ENCODE results near the gene COPG2. TPM values are rescaled to one million over a fixed set of nuclear protein-coding genes. Genes with fewer than 3 reads are reported as not detected.
A peak's percentile ranks its signal among the peaks of the same experiment; 100 is the strongest.

The COPG2 gene
- total RNA-seq, 1 experiment from 2014 or later = 45.7 TPM

- Histone ChIP-seq H3K27me3 (ENCODE audit: control insufficient read depth, insufficient read depth, low read length) (peaks cover 2% of the 10 kb centered on the region; the same call in 1 of the 2 replicates), H3K4me3 (ENCODE audit: insufficient read depth, low read depth, low read length) (no peak overlapping the region), H3K36me3 (replicated peaks; ENCODE audit: control insufficient read depth, insufficient read depth, low read length) (no peaks in the 10 kb centered on the region)
- no peak for DNase-seq
Observed at GRCh38 chr7:130672146-130672545, 3.6 kb upstream of the COPG2 start.

- no peaks in the 10 kb centered on the region for H3K36me3 ChIP-seq (replicated peaks; ENCODE audit: control insufficient read depth, insufficient read depth, low read length)
- no peak for DNase-seq
- peaks cover 2% of the 10 kb centered on the region; the same call in 1 of the 2 replicates for H3K27me3 ChIP-seq (ENCODE audit: control insufficient read depth, insufficient read depth, low read length)
- peak overlapping the region; percentile 82 for H3K4me3 ChIP-seq (ENCODE audit: insufficient read depth, low read depth, low read length)
Observed at GRCh38 chr7:130669085-130669700, 645 bp upstream of the COPG2 start.

- Histone ChIP-seq H3K4me3 (ENCODE audit: insufficient read depth, low read depth, low read length) (peak overlapping the region; percentile 82), H3K36me3 (replicated peaks; ENCODE audit: control insufficient read depth, insufficient read depth, low read length) (no peaks in the 10 kb centered on the region), H3K27me3 (ENCODE audit: control insufficient read depth, insufficient read depth, low read length) (peaks cover 2% of the 10 kb centered on the region; the same call in 1 of the 2 replicates)
- DNase-seq = peak; percentile 51
Observed at GRCh38 chr7:130667593-130668257, 823 bp downstream of the COPG2 start.

GRCh38 chr7:130662426-130662825, 6.1 kb downstream of the COPG2 start:
- H3K4me3 ChIP-seq (ENCODE audit: insufficient read depth, low read depth, low read length) = no peak overlapping the region
- DNase-seq = no peak
- no peaks in the 10 kb centered on the region for H3K27me3 ChIP-seq (ENCODE audit: control insufficient read depth, insufficient read depth, low read length)
- H3K36me3 ChIP-seq (replicated peaks; ENCODE audit: control insufficient read depth, insufficient read depth, low read length) = peaks cover 11% of the 10 kb centered on the region

GRCh38 chr7:130655286-130655685, 13.3 kb downstream of the COPG2 start:
- no peak overlapping the region for H3K4me3 ChIP-seq (ENCODE audit: insufficient read depth, low read depth, low read length)
- H3K36me3 ChIP-seq (replicated peaks; ENCODE audit: control insufficient read depth, insufficient read depth, low read length) = no peaks in the 10 kb centered on the region; the same call in 1 of the 2 replicates
- DNase-seq = peak; percentile 18
- H3K27me3 ChIP-seq (ENCODE audit: control insufficient read depth, insufficient read depth, low read length) = no peaks in the 10 kb centered on the region

- no peaks in the 10 kb centered on the region; the same call in 1 of the 2 replicates for H3K36me3 ChIP-seq (replicated peaks; ENCODE audit: control insufficient read depth, insufficient read depth, low read length)
- no peak overlapping the region for H3K4me3 ChIP-seq (ENCODE audit: insufficient read depth, low read depth, low read length)
- no peaks in the 10 kb centered on the region for H3K27me3 ChIP-seq (ENCODE audit: control insufficient read depth, insufficient read depth, low read length)
- no peak for DNase-seq
Observed at GRCh38 chr7:130654850-130655249, 13.7 kb downstream of the COPG2 start.

GRCh38 chr7:130650611-130651120, 17.9 kb downstream of the COPG2 start:
- H3K4me3 ChIP-seq (ENCODE audit: insufficient read depth, low read depth, low read length) = no peak overlapping the region
- peaks cover 1% of the 10 kb centered on the region; the same call in 1 of the 2 replicates for H3K36me3 ChIP-seq (replicated peaks; ENCODE audit: control insufficient read depth, insufficient read depth, low read length)
- no peak for DNase-seq
- H3K27me3 ChIP-seq (ENCODE audit: control insufficient read depth, insufficient read depth, low read length) = no peaks in the 10 kb centered on the region

GRCh38 chr7:130649004-130649790, 19.4 kb downstream of the COPG2 start:
- Histone ChIP-seq H3K27me3 (ENCODE audit: control insufficient read depth, insufficient read depth, low read length) (no peaks in the 10 kb centered on the region), H3K4me3 (ENCODE audit: insufficient read depth, low read depth, low read length) (no peak overlapping the region), H3K36me3 (replicated peaks; ENCODE audit: control insufficient read depth, insufficient read depth, low read length) (peaks cover 1% of the 10 kb centered on the region; the same call in 1 of the 2 replicates)
- DNase-seq = no peak

GRCh38 chr7:130648580-130648979, 20.0 kb downstream of the COPG2 start:
- DNase-seq = no peak
- H3K4me3 ChIP-seq (ENCODE audit: insufficient read depth, low read depth, low read length) = no peak overlapping the region

GRCh38 chr7:130642383-130642782, 26.2 kb downstream of the COPG2 start:
- no peak for DNase-seq
- Histone ChIP-seq H3K27me3 (ENCODE audit: control insufficient read depth, insufficient read depth, low read length) (no peaks in the 10 kb centered on the region), H3K36me3 (replicated peaks; ENCODE audit: control insufficient read depth, insufficient read depth, low read length) (peaks cover 4% of the 10 kb centered on the region), H3K4me3 (ENCODE audit: insufficient read depth, low read depth, low read length) (no peak overlapping the region)

More at GRCh38 chr7:130648580-130648979, 20.0 kb downstream of the COPG2 start:
- no peaks in the 10 kb centered on the region for H3K27me3 ChIP-seq (ENCODE audit: control insufficient read depth, insufficient read depth, low read length)
- peaks cover 1% of the 10 kb centered on the region; the same call in 1 of the 2 replicates for H3K36me3 ChIP-seq (replicated peaks; ENCODE audit: control insufficient read depth, insufficient read depth, low read length)

GRCh38 chr7:130641497-130641896, 27.1 kb downstream of the COPG2 start:
- H3K36me3 ChIP-seq (replicated peaks; ENCODE audit: control insufficient read depth, insufficient read depth, low read length) = peaks cover 4% of the 10 kb centered on the region
- DNase-seq = no peak
- no peaks in the 10 kb centered on the region for H3K27me3 ChIP-seq (ENCODE audit: control insufficient read depth, insufficient read depth, low read length)
- H3K4me3 ChIP-seq (ENCODE audit: insufficient read depth, low read depth, low read length) = no peak overlapping the region

- Histone ChIP-seq H3K4me3 (ENCODE audit: insufficient read depth, low read depth, low read length) (no peak overlapping the region), H3K27me3 (ENCODE audit: control insufficient read depth, insufficient read depth, low read length) (no peaks in the 10 kb centered on the region), H3K36me3 (replicated peaks; ENCODE audit: control insufficient read depth, insufficient read depth, low read length) (peaks cover 4% of the 10 kb centered on the region)
- no peak for DNase-seq
Observed at GRCh38 chr7:130641040-130641439, 27.5 kb downstream of the COPG2 start.

- H3K4me3 ChIP-seq (ENCODE audit: insufficient read depth, low read depth, low read length) = no peak overlapping the region
- no peaks in the 10 kb centered on the region for H3K27me3 ChIP-seq (ENCODE audit: control insufficient read depth, insufficient read depth, low read length)
- no peak for DNase-seq
- H3K36me3 ChIP-seq (replicated peaks; ENCODE audit: control insufficient read depth, insufficient read depth, low read length) = peaks cover 4% of the 10 kb centered on the region
Observed at GRCh38 chr7:130639388-130639787, 29.2 kb downstream of the COPG2 start.

- no peak for DNase-seq
- H3K4me3 ChIP-seq (ENCODE audit: insufficient read depth, low read depth, low read length) = no peak overlapping the region
- no peaks in the 10 kb centered on the region for H3K36me3 ChIP-seq (replicated peaks; ENCODE audit: control insufficient read depth, insufficient read depth, low read length)
- H3K27me3 ChIP-seq (ENCODE audit: control insufficient read depth, insufficient read depth, low read length) = no peaks in the 10 kb centered on the region
Observed at GRCh38 chr7:130632111-130632510, 36.4 kb downstream of the COPG2 start.

Data from H7 (cell line).